Ishikawa (cell line): ENCODE results near the gene LAMB1.

Experiments used
- CEBPB ChIP-seq: IDR thresholded peaks from 2 replicates; pipeline ENCODE4 v1.6.1; 2012
- CREB1 ChIP-seq: IDR thresholded peaks from 2 replicates; pipeline ENCODE4 v1.6.1; 2012; ENCODE audit warnings: low read depth
- EGR1 ChIP-seq: IDR thresholded peaks from 2 replicates; pipeline ENCODE4 v1.6.1; 2012
- MAX ChIP-seq: IDR thresholded peaks from 2 replicates; pipeline ENCODE4 v1.6.1; 2012
- NFIC ChIP-seq: IDR thresholded peaks from 2 replicates; pipeline ENCODE4 v1.6.1; 2012
- RAD21 ChIP-seq: IDR thresholded peaks from 2 replicates; pipeline ENCODE4 v1.6.1; 2012; ENCODE audit warnings: low read depth
- TAF1 ChIP-seq: IDR thresholded peaks from 2 replicates; pipeline ENCODE4 v1.6.1; 2012; ENCODE audit warnings: low read depth, mild to moderate bottlenecking
- TEAD4 ChIP-seq: IDR thresholded peaks from 2 replicates; pipeline ENCODE4 v1.6.1; 2012
- YY1 ChIP-seq: IDR thresholded peaks from 2 replicates; pipeline ENCODE4 v1.6.1; 2012; ENCODE audit warnings: low read depth
- ZBTB7A ChIP-seq: IDR thresholded peaks from 2 replicates; pipeline ENCODE4 v1.6.1; 2012; ENCODE audit warnings: low read depth

- TF ChIP-seq CREB1: no peak
- TF ChIP-seq EGR1: no peak
- TF ChIP-seq ZBTB7A: no peak
- no peak for TF ChIP-seq TEAD4
- TF ChIP-seq YY1: no peak
- TF ChIP-seq CEBPB: no peak
- TF ChIP-seq NFIC: no peak
- no peak for TF ChIP-seq TAF1
- no peak for TF ChIP-seq MAX
- TF ChIP-seq RAD21: no peak
These were observed 128.8 kb downstream of the LAMB1 start for GRCh38 chr7:107874111-107874510.
